GM21825 (cell line): Measurements from ENCODE around the gene CC2D1B.

Experiments
- ATAC-seq: cut with Tn5 transposase; IDR thresholded peaks from one replicate; pipeline ENCODE4 v1.9.1; 2021; ENCODE audit warnings: mild to moderate bottlenecking, moderate library complexity; ENCODE audit not compliant: unreplicated experiment

The CC2D1B gene

DNA sequence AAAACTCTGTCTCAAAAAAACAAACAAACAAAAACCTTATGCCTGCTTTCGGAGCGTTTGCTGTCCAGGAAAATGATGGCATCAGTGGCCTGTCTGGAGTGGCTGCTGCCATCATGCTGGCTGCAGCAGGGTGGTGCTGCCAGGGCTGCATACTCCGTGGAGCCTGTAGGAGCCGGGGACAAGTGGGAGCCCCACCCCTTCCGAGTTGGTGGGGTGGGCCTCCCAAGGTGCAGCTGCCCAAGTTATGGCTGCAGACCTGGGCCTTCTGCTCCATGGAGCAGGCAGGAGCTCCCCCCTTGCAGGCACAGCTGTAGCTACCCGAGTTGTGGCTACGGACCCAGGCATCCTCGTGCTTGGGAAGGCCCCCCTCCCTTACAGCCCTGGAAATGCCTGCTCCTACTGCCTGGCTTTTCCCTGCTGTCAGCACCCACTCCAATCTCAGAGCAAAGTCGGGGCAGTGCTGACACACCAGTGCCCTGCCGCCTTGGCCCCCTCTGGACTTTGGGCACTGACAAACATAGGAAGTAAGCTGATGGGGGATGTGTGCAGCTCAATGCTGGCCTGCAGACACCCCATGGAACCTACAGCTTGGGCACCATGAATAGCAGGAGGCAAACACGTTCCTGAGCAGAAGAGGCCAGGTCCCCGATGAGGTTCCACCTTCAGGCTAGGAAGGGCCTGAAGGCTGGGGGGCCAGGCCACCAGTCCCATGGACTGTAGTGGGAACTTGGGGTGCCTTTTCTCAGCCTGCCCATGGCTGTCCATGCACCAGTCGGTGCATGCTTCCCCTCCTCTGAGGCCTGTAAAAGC, 60.4 kb downstream of the CC2D1B start:
- no peak for ATAC-seq
